GM12891 (cell line): ENCODE data around the gene TRIM29.

Experiments used
- DNase-seq: peaks from one replicate; pipeline ENCODE4 v3.0.0; 2011; ENCODE audit warnings: low spot score; ENCODE audit not compliant: insufficient read length
- FAIRE-seq: peaks from 2 replicates; lab custom pipeline; 2011; peaks lifted over from hg19 to GRCh38; lab: Jason Lieb, UNC
- PAX5 ChIP-seq: IDR thresholded peaks from 2 replicates; pipeline ENCODE4 v1.6.1; 2011; ENCODE audit warnings: low read length, moderate library complexity, mild to moderate bottlenecking; ENCODE audit not compliant: insufficient read depth, severe bottlenecking
- POLR2A ChIP-seq: IDR thresholded peaks from 2 replicates; pipeline ENCODE4 v1.6.1; 2011; ENCODE audit warnings: low read depth, low read length, control low read depth
- POLR2AphosphoS5 ChIP-seq: IDR thresholded peaks from 2 replicates; pipeline ENCODE4 v1.6.1; 2011; ENCODE audit warnings: low read depth, low read length, control low read depth
- POU2F2 ChIP-seq: IDR thresholded peaks from 2 replicates; pipeline ENCODE4 v1.6.1; 2011; ENCODE audit warnings: low read depth, mild to moderate bottlenecking, control low read depth, low read length, moderate library complexity
- SPI1 ChIP-seq: IDR thresholded peaks from 2 replicates; pipeline ENCODE4 v1.6.1; 2011; ENCODE audit warnings: low read depth, low read length, control low read depth
- TAF1 ChIP-seq: IDR thresholded peaks from 2 replicates; pipeline ENCODE4 v1.6.1; 2011; ENCODE audit warnings: low read depth, low read length, control low read depth

TRIM29 gene

GRCh38 chr11:120078397-120078796 is 59.5 kb downstream of the TRIM29 start:
- FAIRE-seq, result no peak
- no peak for DNase-seq
- TF ChIP-seq POLR2A, result no peak

DNA sequence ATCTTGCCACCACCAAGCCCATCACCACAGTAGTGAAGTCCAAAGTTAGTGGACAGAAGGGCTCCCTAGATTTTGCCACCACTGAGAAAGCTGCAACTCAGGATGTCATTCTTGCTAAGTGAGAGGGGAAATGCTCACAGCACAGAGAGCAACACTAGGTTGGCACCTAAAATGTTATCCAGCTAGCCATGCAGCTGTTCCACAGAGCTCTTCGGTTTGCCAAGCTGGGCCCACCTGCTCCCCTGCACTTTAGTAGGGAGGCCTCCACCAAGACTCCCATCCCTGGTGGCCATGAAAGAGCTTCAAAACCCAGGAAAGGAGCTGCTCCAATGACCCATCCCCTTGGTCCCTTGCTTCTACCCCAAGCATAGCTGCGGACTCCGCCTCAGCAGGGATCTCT is 63.8 kb downstream of the TRIM29 start:
- TF ChIP-seq POLR2AphosphoS5 (no peak), POU2F2 (no peak), TAF1 (no peak), POLR2A (no peak), SPI1 (no peak), PAX5 (no peak)
- DNase-seq, result no peak
- FAIRE-seq, result no peak

GRCh38 chr11:120073196-120073595 is 64.7 kb downstream of the TRIM29 start:
- FAIRE-seq, result no peak
- TF ChIP-seq POU2F2, result no peak
- no peak for TF ChIP-seq PAX5
- TF ChIP-seq POLR2A, result no peak
- TF ChIP-seq POLR2AphosphoS5, result no peak
- no peak for TF ChIP-seq SPI1
- TF ChIP-seq TAF1, result no peak
- no peak for DNase-seq

DNA sequence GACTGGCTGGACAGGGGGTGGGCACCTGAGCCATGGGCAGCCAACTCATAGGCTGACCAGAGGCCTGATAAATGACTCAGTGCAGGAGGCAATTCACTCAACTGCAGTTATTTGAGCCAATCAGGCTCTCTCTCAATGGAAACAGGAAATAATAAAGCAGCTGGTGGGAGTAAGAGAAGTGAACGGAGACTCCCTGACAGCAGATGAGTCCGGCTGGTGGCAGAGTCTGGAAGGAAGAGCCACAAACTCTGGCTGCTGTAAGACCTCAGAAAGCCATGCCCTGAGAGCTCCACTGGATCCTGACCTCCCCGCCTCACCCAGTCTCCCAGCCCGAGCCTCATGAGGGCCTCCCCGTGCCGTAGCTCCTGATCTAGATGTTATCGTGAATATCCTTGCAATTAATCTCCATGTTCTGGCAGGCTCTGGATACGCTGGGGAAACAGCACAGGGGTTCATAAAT is 69.8 kb downstream of the TRIM29 start:
- FAIRE-seq (no peak), DNase-seq (no peak)
- TF ChIP-seq POLR2A, result no peak
- TF ChIP-seq TAF1, result no peak
- TF ChIP-seq POU2F2, result no peak
- TF ChIP-seq PAX5, result no peak
- TF ChIP-seq POLR2AphosphoS5, result no peak
- no peak for TF ChIP-seq SPI1

DNA sequence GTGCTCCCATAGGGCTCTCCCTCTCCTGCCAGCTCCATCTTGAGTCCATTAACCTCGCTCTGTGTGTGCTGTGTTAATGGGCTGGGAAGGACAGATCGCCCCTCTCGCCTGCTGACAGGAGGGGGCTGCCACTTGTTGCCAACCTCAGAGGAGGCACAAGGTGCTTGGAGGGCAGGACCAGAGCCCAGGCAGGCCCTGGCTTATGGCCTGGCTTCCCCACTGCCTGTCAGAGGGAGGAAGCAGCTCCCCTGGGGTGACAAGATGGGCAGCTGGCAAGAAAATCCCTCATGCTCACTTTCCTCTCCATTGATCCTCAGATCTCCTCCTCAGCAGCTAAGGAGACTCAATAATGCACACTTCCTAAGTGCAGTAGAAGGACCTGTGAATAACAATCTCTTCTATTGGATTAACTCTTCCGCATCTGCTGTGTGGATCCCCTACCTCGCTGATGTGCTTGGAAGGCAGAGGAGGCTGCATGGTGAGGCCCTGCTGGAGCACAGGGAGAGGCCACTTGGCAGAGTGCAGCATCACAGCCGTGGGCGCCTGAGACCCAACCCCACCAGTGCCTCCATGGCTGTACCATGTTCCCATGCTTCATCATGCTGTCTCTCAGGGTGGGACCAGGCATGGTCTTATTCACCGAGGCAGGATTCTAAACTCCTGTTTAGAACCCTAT is 70.3 kb downstream of the TRIM29 start:
- FAIRE-seq, result no peak
- TF ChIP-seq SPI1, result no peak
- TF ChIP-seq POLR2AphosphoS5, result no peak
- TF ChIP-seq POU2F2, result no peak
- no peak for TF ChIP-seq PAX5
- TF ChIP-seq TAF1, result no peak
- TF ChIP-seq POLR2A, result no peak
- DNase-seq, result no peak

DNA sequence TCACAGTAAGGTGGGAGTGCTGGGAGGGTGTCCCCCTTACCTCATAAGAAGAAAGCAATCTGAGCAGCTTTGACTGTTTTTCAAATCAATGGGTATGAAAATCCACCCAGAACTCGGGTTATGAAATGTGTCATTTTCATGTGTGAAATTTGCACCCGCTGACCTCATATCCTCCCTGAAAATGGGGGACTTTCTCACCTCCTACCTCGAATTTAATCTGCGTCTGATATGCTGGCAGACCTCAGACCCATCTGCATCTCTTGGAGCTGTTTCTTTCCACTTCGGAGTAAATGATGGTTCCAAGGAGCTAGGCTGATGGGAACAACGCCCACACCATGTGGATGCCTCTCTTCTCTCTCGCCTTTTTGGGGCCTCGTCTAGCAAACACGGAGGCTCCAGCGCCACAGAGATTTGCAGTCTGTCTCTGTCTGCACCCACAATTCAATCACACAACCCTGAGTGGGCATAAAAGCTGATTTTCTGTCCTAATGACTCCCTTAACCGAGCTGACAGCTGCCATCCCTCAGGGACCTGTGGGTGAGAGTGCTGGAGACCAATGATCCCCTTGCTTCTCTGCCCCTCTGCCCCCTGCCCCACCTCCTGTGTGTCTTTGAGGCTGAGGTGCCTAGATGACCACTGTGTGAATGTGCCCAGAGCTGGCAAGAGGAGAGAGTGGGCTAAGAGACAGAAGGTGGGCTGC is 71.0 kb downstream of the TRIM29 start:
- FAIRE-seq, result no peak
- no peak for DNase-seq
- TF ChIP-seq POU2F2, result no peak
- no peak for TF ChIP-seq SPI1
- no peak for TF ChIP-seq POLR2AphosphoS5
- no peak for TF ChIP-seq POLR2A
- TF ChIP-seq PAX5, result no peak
- no peak for TF ChIP-seq TAF1

DNA sequence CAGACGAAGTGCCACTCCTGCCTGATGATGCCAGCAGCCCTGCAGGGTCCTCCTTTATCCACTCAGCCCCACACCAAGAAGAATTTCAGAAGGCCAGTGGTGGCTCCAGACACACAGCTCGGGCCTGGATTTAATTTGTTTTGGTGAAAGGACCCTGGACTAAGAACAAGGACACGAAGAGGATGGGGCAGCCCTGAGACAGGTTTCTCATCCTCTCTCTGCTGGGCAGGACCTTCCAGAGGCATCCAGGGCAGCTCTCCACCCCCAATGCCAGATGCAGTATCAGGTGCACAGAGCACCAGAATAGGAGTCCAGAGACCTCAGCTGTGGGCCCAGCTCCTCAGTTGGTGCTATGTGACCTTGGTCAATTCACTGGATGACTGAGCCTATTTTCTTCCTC is 72.0 kb downstream of the TRIM29 start:
- FAIRE-seq (no peak), DNase-seq (no peak)
- no peak for TF ChIP-seq POLR2AphosphoS5
- TF ChIP-seq TAF1, result no peak
- TF ChIP-seq POU2F2, result no peak
- TF ChIP-seq PAX5, result no peak
- TF ChIP-seq SPI1, result no peak
- no peak for TF ChIP-seq POLR2A

DNA sequence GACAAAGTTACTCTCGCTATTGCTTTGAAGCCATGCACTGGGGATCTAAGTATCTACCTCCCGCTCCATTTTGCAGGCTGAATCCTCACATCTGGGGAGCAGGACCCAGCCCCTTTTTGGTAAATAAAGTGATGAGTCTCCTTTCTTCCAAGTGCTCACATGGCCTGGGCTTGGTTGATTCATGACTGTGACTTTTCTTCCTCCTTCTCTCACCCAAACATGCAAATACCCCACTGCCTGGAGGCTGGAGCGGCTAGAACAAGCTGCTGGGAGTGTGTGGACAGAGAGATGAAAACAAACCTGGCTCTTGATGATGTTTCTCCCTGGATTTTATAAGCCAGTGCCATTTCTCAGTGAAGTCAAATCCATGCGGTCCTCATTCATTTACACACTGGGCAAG is 72.7 kb downstream of the TRIM29 start:
- no peak for DNase-seq
- FAIRE-seq, result no peak
- TF ChIP-seq TAF1, result no peak
- no peak for TF ChIP-seq SPI1
- TF ChIP-seq POLR2A, result no peak
- TF ChIP-seq POU2F2, result no peak
- no peak for TF ChIP-seq POLR2AphosphoS5
- TF ChIP-seq PAX5, result no peak

DNA sequence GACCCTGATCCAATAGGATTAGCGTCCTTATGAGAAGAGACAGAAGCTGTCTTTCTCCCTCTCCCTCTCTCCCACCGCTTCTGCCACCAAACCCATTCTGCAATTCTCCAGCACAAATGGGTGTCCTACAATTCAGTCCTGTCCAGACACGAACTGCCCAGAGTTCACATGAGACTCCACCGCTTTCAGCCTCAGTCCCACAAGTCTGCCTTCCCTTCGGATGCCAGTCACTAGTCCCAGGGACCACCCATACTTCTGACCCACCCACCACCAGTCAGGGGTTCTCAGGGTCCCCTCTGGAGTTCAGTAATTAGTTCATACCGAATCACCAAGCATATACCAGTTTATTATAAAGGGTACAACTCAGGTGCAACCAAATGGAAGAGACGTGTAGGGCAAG is 73.6 kb downstream of the TRIM29 start:
- FAIRE-seq (no peak), DNase-seq (no peak)
- TF ChIP-seq POU2F2, result no peak
- no peak for TF ChIP-seq TAF1
- TF ChIP-seq POLR2AphosphoS5, result no peak
- TF ChIP-seq SPI1, result no peak
- TF ChIP-seq PAX5, result no peak
- no peak for TF ChIP-seq POLR2A
